ENCODE results near the gene TTC27. TPM values are rescaled to one million over a fixed set of nuclear protein-coding genes. Genes with fewer than 3 reads are reported as not detected.
A peak's percentile ranks its signal among the peaks of the same experiment; 100 is the strongest.
"Not testable (repeated sequence)": the region's sequence is repeated elsewhere in the genome, so short reads cannot be mapped to it uniquely, and the experiment has no call there.

Gene TTC27
- total and polyA plus RNA-seq, 12 donors: 4.8 to 17.3 (median 12.1) TPM

- ATAC-seq (peak in 7 of 8 donors; percentile 39 to 79 (median 63)), DNase-seq (no peak)
- H3K27ac ChIP-seq: peak overlapping the region in 7 of 10 donors; percentile 40 to 72 (median 55)
- no peaks in the 10 kb centered on the region for H3K36me3 ChIP-seq
- H3K9me3 ChIP-seq: peaks cover 0 to 18% (median 0%) of the 10 kb centered on the region in 11 donors
- 53 to 60% methylated on average over 11 of the region's 11 CpGs for WGBS, 2 donors
- H3K4me3 ChIP-seq: no peak overlapping the region
- intact Hi-C loops (cut with DNase I): no loop called here
- no peaks in the 10 kb centered on the region for H3K27me3 ChIP-seq
- TF ChIP-seq CTCF (IDR thresholded peaks at IDR 0.05): no peak
- peaks cover 0 to 32% (median 3%) of the 10 kb centered on the region in 9 donors for H3K4me1 ChIP-seq
Measured at GRCh38 chr2:32841931-32842898, 214.4 kb downstream of the TTC27 start.

- no peak for DNase-seq
- H3K27ac ChIP-seq: no peak overlapping the region
- no peak for ATAC-seq
- intact Hi-C loops (cut with DNase I): no loop called here
- peaks cover 0 to 17% (median 0%) of the 10 kb centered on the region in 9 donors for H3K4me1 ChIP-seq
- peaks cover 0 to 18% (median 0%) of the 10 kb centered on the region in 11 donors for H3K9me3 ChIP-seq
- WGBS, 2 donors: 89 to 91% methylated on average over 1 of the region's 1 CpG
- H3K36me3 ChIP-seq: no peaks in the 10 kb centered on the region
- no peaks in the 10 kb centered on the region for H3K27me3 ChIP-seq
- TF ChIP-seq CTCF (IDR thresholded peaks at IDR 0.05): no peak
- H3K4me3 ChIP-seq: no peak overlapping the region
Measured at GRCh38 chr2:32843699-32844098, 215.8 kb downstream of the TTC27 start.

GRCh38 chr2:32844253-32844652 lies 216.4 kb downstream of the TTC27 start:
- no peak overlapping the region for H3K27ac ChIP-seq
- H3K36me3 ChIP-seq: no peaks in the 10 kb centered on the region
- no peak for TF ChIP-seq CTCF (IDR thresholded peaks at IDR 0.05)
- intact Hi-C loops (cut with DNase I): no loop called here
- 58 to 71% methylated on average over 4 of the region's 4 CpGs for WGBS, 2 donors
- H3K27me3 ChIP-seq: no peaks in the 10 kb centered on the region
- ATAC-seq (no peak), DNase-seq (no peak)
- no peak overlapping the region for H3K4me3 ChIP-seq
- peaks cover 0 to 18% (median 0%) of the 10 kb centered on the region in 11 donors for H3K9me3 ChIP-seq
- peaks cover 0 to 13% (median 0%) of the 10 kb centered on the region in 9 donors for H3K4me1 ChIP-seq

- Histone ChIP-seq H3K4me1 (peaks cover 0 to 13% (median 0%) of the 10 kb centered on the region in 9 donors), H3K9me3 (peaks cover 0 to 18% (median 0%) of the 10 kb centered on the region in 11 donors)
- H3K4me3 ChIP-seq; H3K27me3 ChIP-seq; ATAC-seq; H3K36me3 ChIP-seq; DNase-seq; intact Hi-C loops (cut with DNase I); H3K27ac ChIP-seq: not testable (repeated sequence)
- WGBS, 2 donors: 92 to 96% methylated on average over 4 of the region's 4 CpGs
Measured at GRCh38 chr2:32846274-32846673, 218.4 kb downstream of the TTC27 start.

GRCh38 chr2:32847734-32848133 lies 219.9 kb downstream of the TTC27 start:
- Histone ChIP-seq H3K4me1 (peaks cover 0 to 4% (median 0%) of the 10 kb centered on the region in 9 donors), H3K36me3 (no peaks in the 10 kb centered on the region), H3K4me3 (no peak overlapping the region), H3K27me3 (no peaks in the 10 kb centered on the region), H3K9me3 (peaks cover 0 to 18% (median 0%) of the 10 kb centered on the region in 11 donors), H3K27ac (no peak overlapping the region)
- intact Hi-C loops (cut with DNase I): no loop called here
- no peak for TF ChIP-seq CTCF (IDR thresholded peaks at IDR 0.05)
- DNase-seq: no peak
- ATAC-seq: no peak

Data from heart right ventricle (tissue), 16 donors.